Muscle of leg (tissue), 11 donors: ENCODE data around the gene NPAS3. TPM values are rescaled to one million over a fixed set of nuclear protein-coding genes. Genes with fewer than 3 reads are reported as not detected.

Source experiments
- DNase-seq: peaks from one replicate; pipeline ENCODE4 v3.0.0; 2013
- H3K27ac ChIP-seq: one replicate; pipeline ENCODE4 v1.5.1; 2013; ENCODE audit warnings: mild to moderate bottlenecking, low read length, control low read depth
- H3K27me3 ChIP-seq: one replicate; pipeline ENCODE4 v1.6.1; 2013; ENCODE audit warnings: low read length; ENCODE audit not compliant: control insufficient read depth, insufficient read depth
- H3K36me3 ChIP-seq: one replicate; pipeline ENCODE4 v1.6.1; 2013; ENCODE audit warnings: low read length; ENCODE audit not compliant: control insufficient read depth, insufficient read depth
- H3K4me1 ChIP-seq: one replicate; pipeline ENCODE4 v1.6.1; 2013; ENCODE audit warnings: low read length; ENCODE audit not compliant: control insufficient read depth, insufficient read depth
- H3K4me3 ChIP-seq: one replicate; pipeline ENCODE4 v1.5.1; 2013; ENCODE audit warnings: low read length, control low read depth
- H3K9me3 ChIP-seq: replicated peaks from 2 replicates; pipeline ENCODE4 v1.6.1; 2013; ENCODE audit warnings: low read depth, low read length; ENCODE audit not compliant: control insufficient read depth
- WGBS: methylation state at CpG from one replicate; pipeline ENCODE4 v1.1.5; 2013; ENCODE audit warnings: missing lambda C conversion rate; ENCODE audit not compliant: insufficient coverage; 5-methylcytosine and 5-hydroxymethylcytosine counted together
- polyA plus RNA-seq, 8 donors: library from polyadenylated mRNA; unstranded; fragments of 120-200 nt; gene quantifications; one replicate each; pipeline versions ENCODE4 v1.2.1 to v1.2.3, GENCODE V29; 2013; ENCODE audit warnings: inconsistent platforms in 1 of 8, low replicate concordance in 1 of 8; ENCODE audit not compliant: insufficient read length in 8 of 8, insufficient read depth in 1 of 8
- total RNA-seq: library from RNA; stranded (reverse); fragments of 120-200 nt; gene quantifications from one replicate; pipeline ENCODE4 v1.2.4, GENCODE V29; 2013

Gene NPAS3
- total and polyA plus RNA-seq, 9 donors: 3.4 to 7.6 (median 5.1) TPM

GRCh38 chr14:32980902-32981501, 42.3 kb downstream of the NPAS3 start:
- H3K27ac ChIP-seq: no peak overlapping the region
- H3K4me3 ChIP-seq: no peak overlapping the region
- DNase-seq: peak; percentile 56
- H3K4me1 ChIP-seq: peaks cover 3% of the 10 kb centered on the region
- no peaks in the 10 kb centered on the region for H3K9me3 ChIP-seq
- no peaks in the 10 kb centered on the region for H3K27me3 ChIP-seq
- H3K36me3 ChIP-seq: no peaks in the 10 kb centered on the region
- 44% methylated on average over 1 of the region's 3 CpGs for WGBS

GRCh38 chr14:32984241-32984930, 45.7 kb downstream of the NPAS3 start:
- Histone ChIP-seq H3K4me1 (peaks cover 5% of the 10 kb centered on the region), H3K27me3 (no peaks in the 10 kb centered on the region), H3K36me3 (no peaks in the 10 kb centered on the region), H3K9me3 (no peaks in the 10 kb centered on the region), H3K4me3 (no peak overlapping the region), H3K27ac (no peak overlapping the region)
- WGBS: no CpG with 5 or more reads among the region's 2 CpGs
- DNase-seq: peak; percentile 84

- H3K36me3 ChIP-seq: no peaks in the 10 kb centered on the region
- peak; percentile 58 for DNase-seq
- peak overlapping the region; percentile 59 for H3K27ac ChIP-seq
- H3K27me3 ChIP-seq: no peaks in the 10 kb centered on the region
- peaks cover 5% of the 10 kb centered on the region for H3K4me1 ChIP-seq
- no peak overlapping the region for H3K4me3 ChIP-seq
- no peaks in the 10 kb centered on the region for H3K9me3 ChIP-seq
- 91% methylated on average over 4 of the region's 8 CpGs for WGBS
Observed at GRCh38 chr14:32985866-32986265, 47.2 kb downstream of the NPAS3 start.

- peak; percentile 77 for DNase-seq
- no peaks in the 10 kb centered on the region for H3K9me3 ChIP-seq
- no peaks in the 10 kb centered on the region for H3K27me3 ChIP-seq
- no peaks in the 10 kb centered on the region for H3K36me3 ChIP-seq
- 93% methylated on average over 3 of the region's 7 CpGs for WGBS
- H3K27ac ChIP-seq: peak overlapping the region; percentile 32
- no peak overlapping the region for H3K4me3 ChIP-seq
- H3K4me1 ChIP-seq: peaks cover 5% of the 10 kb centered on the region
Observed at GRCh38 chr14:32986791-32987540, 48.3 kb downstream of the NPAS3 start.

- no peak for DNase-seq
- WGBS: 100% methylated on average over 1 of the region's 4 CpGs
- Histone ChIP-seq H3K4me3 (no peak overlapping the region), H3K27me3 (no peaks in the 10 kb centered on the region), H3K27ac (no peak overlapping the region), H3K9me3 (no peaks in the 10 kb centered on the region), H3K36me3 (no peaks in the 10 kb centered on the region), H3K4me1 (peaks cover 2% of the 10 kb centered on the region)
Observed at GRCh38 chr14:32991691-32992090, 53.0 kb downstream of the NPAS3 start.

- no peak overlapping the region for H3K27ac ChIP-seq
- DNase-seq: no peak
- H3K9me3 ChIP-seq: no peaks in the 10 kb centered on the region
Observed at GRCh38 chr14:32993921-32994320, 55.2 kb downstream of the NPAS3 start.

GRCh38 chr14:32996343-32996742, 57.7 kb downstream of the NPAS3 start:
- no peaks in the 10 kb centered on the region for H3K4me1 ChIP-seq
- H3K27me3 ChIP-seq: no peaks in the 10 kb centered on the region
- no peak overlapping the region for H3K4me3 ChIP-seq
- no peaks in the 10 kb centered on the region for H3K36me3 ChIP-seq
- no peaks in the 10 kb centered on the region for H3K9me3 ChIP-seq
- H3K27ac ChIP-seq: no peak overlapping the region
- WGBS: 87% methylated on average over 3 of the region's 3 CpGs
- DNase-seq: no peak

More at GRCh38 chr14:32993921-32994320, 55.2 kb downstream of the NPAS3 start:
- no peaks in the 10 kb centered on the region for H3K27me3 ChIP-seq
- no peaks in the 10 kb centered on the region for H3K36me3 ChIP-seq
- no peaks in the 10 kb centered on the region for H3K4me1 ChIP-seq
- no peak overlapping the region for H3K4me3 ChIP-seq

GRCh38 chr14:32998433-32998832, 59.8 kb downstream of the NPAS3 start:
- H3K27me3 ChIP-seq: no peaks in the 10 kb centered on the region
- DNase-seq: peak; percentile 10
- no peak overlapping the region for H3K4me3 ChIP-seq
- H3K4me1 ChIP-seq: no peaks in the 10 kb centered on the region
- H3K36me3 ChIP-seq: no peaks in the 10 kb centered on the region
- H3K27ac ChIP-seq: no peak overlapping the region
- H3K9me3 ChIP-seq: no peaks in the 10 kb centered on the region

GRCh38 chr14:33009673-33010072, 71.0 kb downstream of the NPAS3 start:
- H3K27me3 ChIP-seq: no peaks in the 10 kb centered on the region
- no peaks in the 10 kb centered on the region for H3K9me3 ChIP-seq
- H3K4me1 ChIP-seq: no peaks in the 10 kb centered on the region
- no peak overlapping the region for H3K4me3 ChIP-seq
- H3K36me3 ChIP-seq: no peaks in the 10 kb centered on the region
- no peak for DNase-seq
- WGBS: no CpG with 5 or more reads among the region's 3 CpGs
- H3K27ac ChIP-seq: no peak overlapping the region

GRCh38 chr14:33010495-33010894, 71.8 kb downstream of the NPAS3 start:
- Histone ChIP-seq H3K27me3 (no peaks in the 10 kb centered on the region), H3K27ac (no peak overlapping the region), H3K4me3 (no peak overlapping the region), H3K4me1 (no peaks in the 10 kb centered on the region), H3K9me3 (no peaks in the 10 kb centered on the region), H3K36me3 (no peaks in the 10 kb centered on the region)
- no CpG with 5 or more reads among the region's 3 CpGs for WGBS
- DNase-seq: no peak
